ENCODE measurements around the gene ZNF827.

The ZNF827 gene

DNA sequence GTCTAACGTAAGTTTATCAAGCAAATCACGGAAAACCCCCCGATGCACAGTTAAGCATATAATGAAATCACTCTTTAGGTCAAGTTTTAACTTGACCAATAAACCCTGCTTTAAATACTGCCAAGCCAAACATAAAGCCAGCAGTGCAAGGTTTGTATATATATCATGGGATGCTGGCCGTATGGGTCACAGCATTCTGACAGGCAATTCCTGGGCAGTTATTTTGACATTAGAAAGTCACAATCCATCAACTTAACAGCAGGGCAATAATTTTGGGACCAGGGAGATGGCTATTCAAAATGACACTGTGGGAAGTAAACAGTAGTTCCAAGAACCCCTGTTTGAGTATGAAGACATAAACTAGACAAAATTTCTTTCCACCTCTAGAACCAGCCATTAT lies 116.9 kb downstream of the ZNF827 start:
- H3K27ac ChIP-seq (ENCODE audit: low read depth, low read length), result no peak overlapping the region
- TF ChIP-seq, protein P1, sequence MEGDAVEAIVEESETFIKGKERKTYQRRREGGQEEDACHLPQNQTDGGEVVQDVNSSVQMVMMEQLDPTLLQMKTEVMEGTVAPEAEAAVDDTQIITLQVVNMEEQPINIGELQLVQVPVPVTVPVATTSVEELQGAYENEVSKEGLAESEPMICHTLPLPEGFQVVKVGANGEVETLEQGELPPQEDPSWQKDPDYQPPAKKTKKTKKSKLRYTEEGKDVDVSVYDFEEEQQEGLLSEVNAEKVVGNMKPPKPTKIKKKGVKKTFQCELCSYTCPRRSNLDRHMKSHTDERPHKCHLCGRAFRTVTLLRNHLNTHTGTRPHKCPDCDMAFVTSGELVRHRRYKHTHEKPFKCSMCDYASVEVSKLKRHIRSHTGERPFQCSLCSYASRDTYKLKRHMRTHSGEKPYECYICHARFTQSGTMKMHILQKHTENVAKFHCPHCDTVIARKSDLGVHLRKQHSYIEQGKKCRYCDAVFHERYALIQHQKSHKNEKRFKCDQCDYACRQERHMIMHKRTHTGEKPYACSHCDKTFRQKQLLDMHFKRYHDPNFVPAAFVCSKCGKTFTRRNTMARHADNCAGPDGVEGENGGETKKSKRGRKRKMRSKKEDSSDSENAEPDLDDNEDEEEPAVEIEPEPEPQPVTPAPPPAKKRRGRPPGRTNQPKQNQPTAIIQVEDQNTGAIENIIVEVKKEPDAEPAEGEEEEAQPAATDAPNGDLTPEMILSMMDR (IDR thresholded peaks at IDR 0.05; ENCODE audit: insufficient read depth, low read length, poor library complexity, severe bottlenecking), result no peak
- TF ChIP-seq EZH2phosphoT487 (conservative IDR thresholded peaks at IDR 0.05; ENCODE audit: low read length), result no peak
- no peaks in the 10 kb centered on the region for H3K27me3 ChIP-seq (ENCODE audit: low read length)

DNA sequence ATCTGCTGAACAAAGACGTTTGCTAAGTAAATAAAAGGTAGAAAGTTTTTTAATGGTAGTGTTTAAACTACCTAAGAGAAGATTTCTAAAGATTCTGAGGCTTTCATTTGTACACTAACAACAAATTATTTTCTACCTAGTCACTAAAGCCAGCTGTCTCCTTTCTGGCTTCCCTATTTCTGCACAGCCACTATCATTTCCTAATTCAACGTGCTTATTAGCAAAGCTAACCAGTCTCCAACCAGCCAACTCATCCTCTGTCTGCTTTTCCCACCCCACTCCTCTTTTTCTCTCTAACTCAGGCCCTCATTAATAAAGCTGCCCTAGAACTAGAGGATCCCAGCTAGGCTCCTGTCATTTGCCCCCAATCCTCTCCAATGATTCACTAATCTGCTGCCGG lies 118.2 kb downstream of the ZNF827 start:
- Histone ChIP-seq H3K27ac (ENCODE audit: low read depth, low read length) (no peak overlapping the region), H3K27me3 (ENCODE audit: low read length) (no peaks in the 10 kb centered on the region), H3K9ac (ENCODE audit: low read length) (no peak overlapping the region), H3K36me3 (ENCODE audit: low read length) (peaks cover 34% of the 10 kb centered on the region), H3K79me2 (ENCODE audit: insufficient read depth, low read length) (no peaks in the 10 kb centered on the region), H3K4me3 (ENCODE audit: insufficient read depth, low read length, poor library complexity, severe bottlenecking) (no peak overlapping the region), H3K9me2 (replicated peaks; ENCODE audit: insufficient read depth, low read length) (no peaks in the 10 kb centered on the region), H3K9me3 (ENCODE audit: insufficient read depth, low read length) (no peaks in the 10 kb centered on the region), H3F3A (ENCODE audit: insufficient read depth) (0 out of 2 replicates have a peak, but pooled peaks cover 5% of the 10 kb centered on the region), H4K20me1 (ENCODE audit: low read depth, low read length) (no peaks in the 10 kb centered on the region), H2AFZ (ENCODE audit: low read depth, low read length, severe bottlenecking) (no peak overlapping the region), H3K4me2 (ENCODE audit: low read depth, low read length, poor library complexity, severe bottlenecking) (no peak overlapping the region)
- TF ChIP-seq EZH2phosphoT487 (conservative IDR thresholded peaks at IDR 0.05; ENCODE audit: low read length), result no peak
- TF ChIP-seq, protein P1 (IDR thresholded peaks at IDR 0.05; ENCODE audit: insufficient read depth, low read length, poor library complexity, severe bottlenecking), result no peak

More for the DNA sequence above, 116.9 kb downstream of the ZNF827 start:
- H3K9me3 ChIP-seq (ENCODE audit: insufficient read depth, low read length), result no peaks in the 10 kb centered on the region
- H3K79me2 ChIP-seq (ENCODE audit: insufficient read depth, low read length), result no peaks in the 10 kb centered on the region
- H2AFZ ChIP-seq (ENCODE audit: low read depth, low read length, severe bottlenecking), result no peak overlapping the region
- peaks cover 23% of the 10 kb centered on the region for H3K36me3 ChIP-seq (ENCODE audit: low read length)
- no peak overlapping the region for H3K9ac ChIP-seq (ENCODE audit: low read length)
- H3F3A ChIP-seq (ENCODE audit: insufficient read depth), result 0 out of 2 replicates have a peak, but pooled peaks cover 5% of the 10 kb centered on the region
- no peaks in the 10 kb centered on the region for H4K20me1 ChIP-seq (ENCODE audit: low read depth, low read length)
- H3K4me3 ChIP-seq (ENCODE audit: insufficient read depth, low read length, poor library complexity, severe bottlenecking), result no peak overlapping the region
- H3K9me2 ChIP-seq (replicated peaks; ENCODE audit: insufficient read depth, low read length), result no peaks in the 10 kb centered on the region
- no peak overlapping the region for H3K4me2 ChIP-seq (ENCODE audit: low read depth, low read length, poor library complexity, severe bottlenecking)

DNA sequence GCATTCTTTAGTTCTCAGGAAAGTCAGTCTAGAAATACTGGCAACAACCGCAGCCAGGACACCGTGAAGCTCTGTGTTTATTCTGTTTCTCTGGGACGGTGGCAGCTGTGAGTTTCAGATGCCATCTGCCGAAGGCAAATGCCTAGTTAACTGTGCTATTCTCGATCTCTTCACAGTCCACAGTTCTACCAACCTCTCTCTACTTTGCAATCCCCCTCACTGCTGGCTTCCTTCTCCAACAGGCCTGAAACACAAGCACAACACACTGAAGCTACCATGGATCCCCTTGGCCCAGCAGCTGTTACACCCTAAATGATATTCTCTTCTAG lies 118.8 kb downstream of the ZNF827 start:
- Histone ChIP-seq H3K9ac (ENCODE audit: low read length) (no peak overlapping the region), H3K9me3 (ENCODE audit: insufficient read depth, low read length) (no peaks in the 10 kb centered on the region), H3F3A (ENCODE audit: insufficient read depth) (0 out of 2 replicates have a peak, but pooled peaks cover 5% of the 10 kb centered on the region), H2AFZ (ENCODE audit: low read depth, low read length, severe bottlenecking) (no peak overlapping the region), H3K27ac (ENCODE audit: low read depth, low read length) (no peak overlapping the region), H3K4me2 (ENCODE audit: low read depth, low read length, poor library complexity, severe bottlenecking) (no peak overlapping the region), H4K20me1 (ENCODE audit: low read depth, low read length) (no peaks in the 10 kb centered on the region), H3K79me2 (ENCODE audit: insufficient read depth, low read length) (no peaks in the 10 kb centered on the region), H3K36me3 (ENCODE audit: low read length) (peaks cover 40% of the 10 kb centered on the region), H3K9me2 (replicated peaks; ENCODE audit: insufficient read depth, low read length) (no peaks in the 10 kb centered on the region), H3K4me3 (ENCODE audit: insufficient read depth, low read length, poor library complexity, severe bottlenecking) (no peak overlapping the region), H3K27me3 (ENCODE audit: low read length) (no peaks in the 10 kb centered on the region)
- no peak for TF ChIP-seq EZH2phosphoT487 (conservative IDR thresholded peaks at IDR 0.05; ENCODE audit: low read length)
- TF ChIP-seq, protein P1 (IDR thresholded peaks at IDR 0.05; ENCODE audit: insufficient read depth, low read length, poor library complexity, severe bottlenecking), result no peak
